GM19438 (cell line): ENCODE results near the gene KRTAP4-4.
"Not testable (repeated sequence)": the region's sequence is repeated elsewhere in the genome, so short reads cannot be mapped to it uniquely, and the experiment has no call there.

ENCODE experiments used
- ATAC-seq: cut with Tn5 transposase; IDR thresholded peaks from one replicate; pipeline ENCODE4 v1.9.1; 2021; ENCODE audit warnings: low read depth; ENCODE audit not compliant: unreplicated experiment

The KRTAP4-4 gene

GRCh38 chr17:41160648-41161047 lies at the start of gene KRTAP4-4:
TSS of gene KRTAP4-4 (minus strand) at chr17:41160748. CDS start at chr17:41160691, 57 bp downstream.
- no peak for ATAC-seq

GRCh38 chr17:41199421-41200078 lies 39.0 kb upstream of the KRTAP4-4 start:
- no peak for ATAC-seq

- ATAC-seq: no peak
These were observed 35.5 kb upstream of the KRTAP4-4 start for GRCh38 chr17:41196068-41196467.

- no peak for ATAC-seq
These were observed 29.8 kb upstream of the KRTAP4-4 start for GRCh38 chr17:41190328-41190727.

GRCh38 chr17:41189837-41190318 lies 29.3 kb upstream of the KRTAP4-4 start, which contains the start of gene KRTAP9-1:
TSS of gene KRTAP9-1 (plus strand) at chr17:41189887. CDS start at chr17:41189887, 0 bp downstream.
- ATAC-seq: not testable (repeated sequence)

GRCh38 chr17:41186872-41187271 lies 26.3 kb upstream of the KRTAP4-4 start:
- no peak for ATAC-seq

GRCh38 chr17:41185001-41185400 lies 24.5 kb upstream of the KRTAP4-4 start:
- ATAC-seq: no peak

- no peak for ATAC-seq
These were observed 24.0 kb upstream of the KRTAP4-4 start, which contains the start of gene KRTAP4-1 for GRCh38 chr17:41184480-41184961. TSS of gene KRTAP4-1 (minus strand) at chr17:41184911. CDS start at chr17:41184854, 57 bp downstream.

- ATAC-seq: no peak
These were observed 18.5 kb upstream of the KRTAP4-4 start for GRCh38 chr17:41178843-41179616.

GRCh38 chr17:41178341-41178740 lies 17.8 kb upstream of the KRTAP4-4 start:
- no peak for ATAC-seq

GRCh38 chr17:41177727-41178271 lies 17.3 kb upstream of the KRTAP4-4 start, which contains the start of gene KRTAP4-2:
TSS of gene KRTAP4-2 (minus strand) at chr17:41178221. CDS start at chr17:41178164, 57 bp downstream.
- no peak for ATAC-seq

GRCh38 chr17:41176744-41177387 lies 16.3 kb upstream of the KRTAP4-4 start:
- ATAC-seq: no peak

GRCh38 chr17:41171886-41172285 lies 11.3 kb upstream of the KRTAP4-4 start:
- no peak for ATAC-seq

- ATAC-seq: no peak
These were observed 7.6 kb upstream of the KRTAP4-4 start, which contains the start of gene KRTAP4-3 for GRCh38 chr17:41168121-41168520. TSS of gene KRTAP4-3 (minus strand) at chr17:41168221. CDS start at chr17:41168172, 49 bp downstream.

GRCh38 chr17:41167561-41167960 lies 7.0 kb upstream of the KRTAP4-4 start:
- no peak for ATAC-seq

- no peak for ATAC-seq
These were observed 3.3 kb upstream of the KRTAP4-4 start for GRCh38 chr17:41163828-41164227.

- ATAC-seq: not testable (repeated sequence)
These were observed 358 bp downstream of the KRTAP4-4 start for GRCh38 chr17:41160190-41160589.

GRCh38 chr17:41153856-41154255 lies 6.7 kb downstream of the KRTAP4-4 start:
- no peak for ATAC-seq

GRCh38 chr17:41151525-41151924 lies 9.0 kb downstream of the KRTAP4-4 start:
- no peak for ATAC-seq

- no peak for ATAC-seq
These were observed 10.5 kb downstream of the KRTAP4-4 start for GRCh38 chr17:41150026-41150425.
